ENCODE results near the gene CCDC57. TPM values are rescaled to one million over a fixed set of nuclear protein-coding genes. Genes with fewer than 3 reads are reported as not detected.

Gene CCDC57
- total and polyA plus RNA-seq, 9 of the 15 experiments (the other 6 are each of a cell fraction or from before 2014, with no cell fraction given): 0.83 to 36.2 (median 13.6) TPM

GRCh38 chr17:82231562-82232321 lies 19.1 kb upstream of the CCDC57 start (continued):
- no peak for TF ChIP-seq PATZ1 (CRISPR knock-in tag; IDR thresholded peaks at IDR 0.05; ENCODE audit: borderline replicate concordance)
- TF ChIP-seq ZBTB7A (IDR thresholded peaks at IDR 0.05; ENCODE audit: borderline replicate concordance, control insufficient read depth, low read depth, low read length): peak; percentile 83
- no peak for TF ChIP-seq VEZF1 (CRISPR knock-in tag; IDR thresholded peaks at IDR 0.05)
- TF ChIP-seq MAX (CRISPR knock-in tag; IDR thresholded peaks at IDR 0.05): peak; percentile 24; the same call in 1 of the 2 replicates
- TF ChIP-seq FOXA3 (CRISPR knock-in tag; conservative IDR thresholded peaks at IDR 0.05 in 1 of 2, IDR thresholded peaks at IDR 0.05 in 1 of 2): peak; percentile 89 to 96
- peak; percentile 39; the same call in 1 of the 2 replicates for TF ChIP-seq RB1 (IDR thresholded peaks at IDR 0.05; ENCODE audit: low read depth)
- TF ChIP-seq ZFX (CRISPR knock-in tag; IDR thresholded peaks at IDR 0.05): peak; percentile 88
- 0 out of 2 replicates have a peak, but pooled peaks have one; percentile 49 for TF ChIP-seq ZC3H4 (CRISPR knock-in tag; IDR thresholded peaks at IDR 0.05; ENCODE audit: borderline replicate concordance)
- TF ChIP-seq ZNF592 (IDR thresholded peaks at IDR 0.05): peak; percentile 87
- peak; percentile 34; the same call in 1 of the 2 replicates for TF ChIP-seq CREM (IDR thresholded peaks at IDR 0.05; ENCODE audit: low read depth)
- TF ChIP-seq KDM5B (IDR thresholded peaks at IDR 0.05; ENCODE audit: insufficient replicate concordance, low read depth, low read length): peak; percentile 47
- peak; percentile 28 for TF ChIP-seq PRDM10 (IDR thresholded peaks at IDR 0.05; ENCODE audit: partially characterized antibody)
- peak; percentile 64; the same call in 1 of the 2 replicates for TF ChIP-seq CTBP1 (IDR thresholded peaks at IDR 0.05; ENCODE audit: borderline replicate concordance)
